ENCODE results near the gene CD63.

- TF ChIP-seq CTCF (IDR thresholded peaks at IDR 0.05) (no peak), EP300 (IDR thresholded peaks at IDR 0.05) (no peak)
Observed at GRCh38 chr12:55741931-55742680, 13.3 kb upstream of the CD63 start.
